ENCODE data around the gene KLHL3.

Gene KLHL3

DNA sequence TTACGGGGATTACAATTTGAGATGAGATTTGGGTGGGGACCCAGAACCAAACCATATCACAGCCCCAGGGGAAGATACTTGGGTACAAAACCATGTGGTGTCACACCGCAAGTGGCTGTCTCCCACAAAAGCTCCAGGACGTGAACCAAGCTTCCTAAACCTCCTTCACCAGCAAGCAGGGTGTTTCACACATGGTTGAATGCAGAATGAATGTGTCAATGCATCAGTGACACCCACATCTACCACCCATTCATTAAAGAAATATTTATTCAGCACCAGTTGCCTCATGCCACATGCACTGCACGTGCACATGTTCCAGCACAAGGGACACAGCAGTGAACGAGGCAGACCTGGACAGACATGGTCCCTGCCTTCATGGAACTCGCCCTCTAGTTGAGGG is 165.8 kb downstream of the KLHL3 start:
- DNase-seq = no peak

Data from T1000 (cell line).